ENCODE data around the gene DENR. TPM values are rescaled to one million over a fixed set of nuclear protein-coding genes. Genes with fewer than 3 reads are reported as not detected.

The DENR gene
- total RNA-seq, 4 donors from 2014 or later, result 15.7 to 27.7 (median 22.4) TPM

DNA sequence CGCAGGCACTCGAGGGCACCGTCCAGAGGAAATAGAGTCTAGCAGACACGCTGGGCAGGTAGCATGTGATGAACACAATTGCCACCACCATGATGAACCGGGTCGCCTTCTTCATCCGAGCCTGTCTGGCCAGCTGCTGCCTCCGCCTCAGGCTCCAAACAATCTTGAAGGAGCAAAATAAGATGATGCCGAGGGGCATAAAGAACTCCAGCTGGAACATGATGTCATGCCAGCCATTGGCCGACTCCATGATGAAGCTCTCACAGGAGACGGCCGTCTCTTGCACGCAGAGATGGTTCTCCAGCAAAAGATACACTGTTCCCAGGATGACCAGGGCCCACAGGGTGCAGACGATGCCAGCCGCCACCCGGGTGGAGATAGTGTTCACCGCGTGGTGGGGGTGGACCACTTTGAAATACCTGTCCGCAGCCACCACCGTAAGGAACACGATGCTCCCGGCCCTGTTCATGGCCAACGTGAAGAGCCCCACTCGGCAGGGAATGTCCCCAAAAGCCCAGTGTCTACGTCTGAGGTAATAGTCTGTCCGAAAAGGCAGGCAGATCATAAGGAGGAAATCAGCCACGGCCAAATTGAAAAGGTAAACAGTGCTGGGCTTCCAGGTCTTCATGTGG, 22.9 kb upstream of the DENR start:
- Histone ChIP-seq H3K36me3 (no peaks in the 10 kb centered on the region), H3K4me1 (peaks cover 0 to 5% (median 0%) of the 10 kb centered on the region in 4 donors), H3K4me3 (no peak overlapping the region), H3K27me3 (no peaks in the 10 kb centered on the region), H3K27ac (no peak overlapping the region), H3K9me3 (no peaks in the 10 kb centered on the region)
- TF ChIP-seq POLR2A (IDR thresholded peaks at IDR 0.05), result no peak
- DNase-seq, result peak in 1 of 3 donors; percentile 35

DNA sequence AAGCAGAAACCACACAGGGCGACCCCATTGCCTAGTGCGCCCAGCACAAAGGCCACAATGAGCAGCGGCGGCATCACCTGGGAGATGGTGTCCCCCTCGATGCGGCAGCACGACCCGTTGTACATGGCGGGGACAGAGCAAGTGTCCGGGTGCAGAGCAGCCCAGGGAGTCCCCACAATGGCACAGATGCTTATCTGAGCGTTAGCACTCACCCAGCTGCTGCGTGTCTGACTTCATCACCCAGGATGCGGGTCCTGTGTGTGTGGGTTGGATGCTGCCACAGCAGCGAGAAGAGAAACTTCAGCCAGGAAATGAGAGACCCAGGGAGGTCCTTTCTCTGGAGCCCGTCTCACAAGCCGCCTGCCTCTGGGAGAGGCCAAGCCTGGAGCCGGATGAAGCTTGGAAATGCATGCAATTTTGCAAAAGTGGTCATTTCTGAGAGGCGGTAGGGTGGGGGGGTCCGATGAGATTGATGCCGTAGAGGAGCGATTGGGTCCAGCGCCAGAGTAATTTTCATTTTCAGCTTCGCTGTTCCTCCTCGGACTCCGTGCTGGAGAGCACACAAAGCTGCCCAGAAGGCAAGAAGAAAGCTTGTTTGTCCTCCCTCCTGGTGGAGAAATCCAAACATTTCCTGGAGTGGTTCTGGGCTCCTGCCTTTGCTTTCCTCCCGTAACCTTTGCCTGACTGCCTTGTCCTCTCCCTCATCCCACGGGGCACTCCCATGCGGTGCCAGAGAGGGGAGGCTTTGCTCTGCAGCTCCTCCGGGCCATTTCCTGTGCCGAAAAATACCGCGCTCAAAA, 22.2 kb upstream of the DENR start, which contains the start of gene HCAR1:
Gene HCAR1, minus strand, starts transcription at position 630 of the 800 bp plus-strand sequence. Its CDS starts 505 bp downstream, at position 125.
- no peaks in the 10 kb centered on the region for H3K36me3 ChIP-seq
- TF ChIP-seq, protein P1, sequence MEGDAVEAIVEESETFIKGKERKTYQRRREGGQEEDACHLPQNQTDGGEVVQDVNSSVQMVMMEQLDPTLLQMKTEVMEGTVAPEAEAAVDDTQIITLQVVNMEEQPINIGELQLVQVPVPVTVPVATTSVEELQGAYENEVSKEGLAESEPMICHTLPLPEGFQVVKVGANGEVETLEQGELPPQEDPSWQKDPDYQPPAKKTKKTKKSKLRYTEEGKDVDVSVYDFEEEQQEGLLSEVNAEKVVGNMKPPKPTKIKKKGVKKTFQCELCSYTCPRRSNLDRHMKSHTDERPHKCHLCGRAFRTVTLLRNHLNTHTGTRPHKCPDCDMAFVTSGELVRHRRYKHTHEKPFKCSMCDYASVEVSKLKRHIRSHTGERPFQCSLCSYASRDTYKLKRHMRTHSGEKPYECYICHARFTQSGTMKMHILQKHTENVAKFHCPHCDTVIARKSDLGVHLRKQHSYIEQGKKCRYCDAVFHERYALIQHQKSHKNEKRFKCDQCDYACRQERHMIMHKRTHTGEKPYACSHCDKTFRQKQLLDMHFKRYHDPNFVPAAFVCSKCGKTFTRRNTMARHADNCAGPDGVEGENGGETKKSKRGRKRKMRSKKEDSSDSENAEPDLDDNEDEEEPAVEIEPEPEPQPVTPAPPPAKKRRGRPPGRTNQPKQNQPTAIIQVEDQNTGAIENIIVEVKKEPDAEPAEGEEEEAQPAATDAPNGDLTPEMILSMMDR (IDR thresholded peaks at IDR 0.05), result no peak
- H3K9me3 ChIP-seq, result no peaks in the 10 kb centered on the region
- peaks cover 0 to 5% (median 0%) of the 10 kb centered on the region in 4 donors for H3K4me1 ChIP-seq
- H3K4me3 ChIP-seq, result peak within 1 kb of the TSS in 1 of 4 donors; percentile 2
- H3K27ac ChIP-seq, result no peak within 1 kb of the TSS
- peak in 1 of 3 donors; percentile 34 for DNase-seq
- no peaks in the 10 kb centered on the region for H3K27me3 ChIP-seq

DNA sequence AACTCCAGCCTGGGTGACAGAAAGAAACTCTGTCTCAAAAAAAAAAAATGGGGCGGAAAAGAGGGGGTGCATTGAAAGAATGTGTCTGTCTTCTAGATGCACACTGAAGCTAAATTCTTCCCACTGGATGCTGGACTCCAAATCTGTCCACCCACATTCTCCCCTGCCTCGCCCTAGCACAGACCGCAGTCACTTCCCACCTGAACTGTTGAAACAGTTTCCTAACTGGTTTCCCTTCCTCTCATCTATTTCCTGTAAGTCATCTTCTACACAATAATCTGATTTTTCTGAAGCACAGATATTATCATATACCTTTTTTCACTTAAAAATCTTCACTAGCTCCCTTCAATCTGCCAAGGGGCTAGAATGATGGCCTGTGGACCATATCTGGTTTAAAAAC, 20.5 kb upstream of the DENR start:
- Histone ChIP-seq H3K4me3 (no peak overlapping the region), H3K27ac (no peak overlapping the region), H3K27me3 (no peaks in the 10 kb centered on the region), H3K4me1 (peaks cover 0 to 5% (median 0%) of the 10 kb centered on the region in 4 donors), H3K36me3 (no peaks in the 10 kb centered on the region), H3K9me3 (no peaks in the 10 kb centered on the region)
- DNase-seq, result peak in 1 of 3 donors; percentile 11
- TF ChIP-seq, protein P1 (IDR thresholded peaks at IDR 0.05), result no peak
- TF ChIP-seq POLR2A (IDR thresholded peaks at IDR 0.05), result no peak

DNA sequence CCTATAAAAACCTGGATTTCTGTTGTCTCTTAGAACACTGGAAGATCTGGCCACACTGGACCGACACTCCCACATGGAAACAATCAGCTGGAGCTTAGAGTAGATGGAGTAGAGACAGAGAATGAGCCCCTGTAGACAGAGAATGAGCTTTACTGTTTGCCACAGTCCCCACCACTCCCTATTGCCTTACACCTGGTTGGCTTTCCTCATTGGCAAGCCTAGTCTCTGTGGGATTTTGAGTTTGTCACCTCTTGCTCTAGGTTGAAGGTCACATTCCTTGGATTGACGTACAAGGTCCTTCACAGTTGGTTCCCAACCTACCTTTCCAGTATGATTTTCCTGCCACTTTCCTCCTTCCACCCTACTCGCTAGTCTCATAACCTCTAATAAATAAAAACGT, 20.0 kb upstream of the DENR start:
- Histone ChIP-seq H3K9me3 (no peaks in the 10 kb centered on the region), H3K36me3 (no peaks in the 10 kb centered on the region), H3K4me1 (peaks cover 0 to 5% (median 0%) of the 10 kb centered on the region in 4 donors), H3K27ac (no peak overlapping the region), H3K4me3 (no peak overlapping the region), H3K27me3 (no peaks in the 10 kb centered on the region)
- TF ChIP-seq, protein P1 (IDR thresholded peaks at IDR 0.05), result no peak
- TF ChIP-seq POLR2A (IDR thresholded peaks at IDR 0.05), result no peak
- DNase-seq, result no peak

DNA sequence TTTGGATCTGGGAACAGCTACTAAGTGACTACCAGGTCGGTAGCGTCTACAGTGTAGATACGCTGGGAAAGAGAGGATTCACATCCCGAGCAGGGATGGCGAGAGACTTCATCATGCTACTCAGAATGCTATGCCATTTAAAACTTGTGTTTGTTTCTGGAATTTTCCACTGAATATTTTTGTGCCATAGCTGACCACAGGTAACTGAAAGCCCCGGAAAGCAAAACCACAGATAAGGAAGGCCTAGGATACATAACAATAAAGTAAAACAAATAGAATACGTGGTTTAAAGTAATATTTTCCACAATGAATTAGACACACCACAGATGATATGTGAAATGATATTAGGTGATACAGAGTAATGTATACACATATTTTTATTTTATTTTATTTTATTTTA, 14.1 kb upstream of the DENR start:
- H3K4me3 ChIP-seq, result no peak overlapping the region
- no peaks in the 10 kb centered on the region for H3K27me3 ChIP-seq
- H3K36me3 ChIP-seq, result no peaks in the 10 kb centered on the region
- H3K4me1 ChIP-seq, result no peaks in the 10 kb centered on the region
- no peak for DNase-seq
- H3K9me3 ChIP-seq, result no peaks in the 10 kb centered on the region
- H3K27ac ChIP-seq, result no peak overlapping the region
- TF ChIP-seq POLR2A (IDR thresholded peaks at IDR 0.05), result no peak
- TF ChIP-seq, protein P1 (IDR thresholded peaks at IDR 0.05), result no peak

DNA sequence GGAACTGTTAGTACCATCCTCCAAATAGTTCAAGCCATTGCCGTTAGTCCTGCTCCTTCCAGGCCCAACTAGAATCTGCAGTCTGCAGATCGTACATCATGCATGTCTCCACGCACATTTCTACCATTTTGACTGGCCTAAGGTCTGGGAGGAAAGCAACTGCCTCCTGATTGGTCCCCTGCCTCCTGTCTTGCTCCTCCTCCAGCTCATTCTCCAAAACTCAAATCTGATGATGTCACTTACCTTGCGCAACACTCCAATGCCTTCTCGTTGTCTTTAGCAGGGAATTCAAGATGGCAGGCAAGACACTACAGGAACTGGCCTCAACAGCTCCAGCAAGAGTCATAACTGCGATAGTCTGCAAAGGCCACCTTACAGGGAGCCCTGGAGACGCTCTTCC, 12.3 kb upstream of the DENR start:
- Histone ChIP-seq H3K36me3 (no peaks in the 10 kb centered on the region), H3K27ac (no peak overlapping the region), H3K9me3 (no peaks in the 10 kb centered on the region), H3K4me1 (no peaks in the 10 kb centered on the region), H3K4me3 (no peak overlapping the region), H3K27me3 (no peaks in the 10 kb centered on the region)
- TF ChIP-seq POLR2A (IDR thresholded peaks at IDR 0.05), result no peak
- TF ChIP-seq, protein P1 (IDR thresholded peaks at IDR 0.05), result no peak
- DNase-seq, result no peak

All from Peyer's patch (tissue), 4 donors.